Mammary epithelial cell (primary cell): Measurements from ENCODE around the gene ADCY9.

ENCODE experiments used
- CTCF ChIP-seq, 2 donors: IDR thresholded peaks in 1 of 2; conservative IDR thresholded peaks in 1 of 2; 2 replicates each; pipeline ENCODE4 v1.5.1; 2011 to 2012; ENCODE audit warnings: inconsistent platforms in 2 of 2, low read length in 2 of 2, mild to moderate bottlenecking in 2 of 2, control low read depth in 1 of 2, low read depth in 1 of 2; ENCODE audit not compliant: insufficient read depth in 1 of 2; ENCODE audit errors: extremely low read depth in 1 of 2
- EZH2 ChIP-seq: IDR thresholded peaks from 2 replicates; pipeline ENCODE4 v1.6.1; 2012; ENCODE audit warnings: low read length, inconsistent platforms, borderline replicate concordance

GRCh38 chr16:4159726-4160125, 43.5 kb upstream of the ADCY9 start:
- TF ChIP-seq EZH2 (no peak), CTCF (conservative IDR thresholded peaks at IDR 0.05 in 1 of 2, IDR thresholded peaks at IDR 0.05 in 1 of 2; ENCODE audit: extremely low read depth in 1 of 2, insufficient read depth in 1 of 2, low read depth in 1 of 2, low read length in 2 of 2) (no peak)
